Astrocyte (in vitro differentiated cells and primary cell): ENCODE results near the gene XRCC5. TPM values are rescaled to one million over a fixed set of nuclear protein-coding genes. Genes with fewer than 3 reads are reported as not detected.

Experiments
- DNase-seq: peaks from one replicate; pipeline ENCODE4 v3.0.0-alpha.2; 2010; ENCODE audit warnings: low read depth
- FAIRE-seq: peaks from 2 replicates; lab custom pipeline; 2011; peaks lifted over from hg19 to GRCh38; lab: Jason Lieb, UNC
- H2AFZ ChIP-seq: 2 replicates; pipeline ENCODE4 v1.6.0; 2012; ENCODE audit warnings: low read depth, low read length, inconsistent platforms
- H3K27ac ChIP-seq: 2 replicates; pipeline ENCODE4 v1.5.1; 2011; ENCODE audit warnings: low read depth, low read length, inconsistent platforms
- H3K27me3 ChIP-seq: 2 replicates; pipeline ENCODE4 v1.6.0; 2011; ENCODE audit warnings: low read length, inconsistent platforms; ENCODE audit not compliant: insufficient read depth
- H3K36me3 ChIP-seq: 2 replicates; pipeline ENCODE4 v1.5.1; 2011; ENCODE audit warnings: low read length, inconsistent platforms; ENCODE audit not compliant: insufficient read depth
- H3K4me1 ChIP-seq: 2 replicates; pipeline ENCODE4 v1.5.1; 2011; ENCODE audit warnings: low read length, inconsistent platforms; ENCODE audit not compliant: insufficient read depth
- H3K4me2 ChIP-seq: 2 replicates; pipeline ENCODE4 v1.6.0; 2012; ENCODE audit warnings: low read length, inconsistent platforms
- H3K4me3 ChIP-seq: 2 replicates; pipeline ENCODE4 v1.5.1; 2011; ENCODE audit warnings: low read depth, mild to moderate bottlenecking, low read length, inconsistent platforms; ENCODE audit not compliant: insufficient read depth
- H3K79me2 ChIP-seq: 2 replicates; pipeline ENCODE4 v1.6.0; 2012; ENCODE audit warnings: mild to moderate bottlenecking, low read length, inconsistent platforms; ENCODE audit not compliant: insufficient read depth
- H3K9ac ChIP-seq: 2 replicates; pipeline ENCODE4 v1.6.0; 2012; ENCODE audit warnings: mild to moderate bottlenecking, low read length, inconsistent platforms
- H3K9me3 ChIP-seq: 2 replicates; pipeline ENCODE4 v1.5.1; 2012; ENCODE audit warnings: low read depth, mild to moderate bottlenecking, low read length, inconsistent platforms; ENCODE audit not compliant: insufficient read depth
- H4K20me1 ChIP-seq: 2 replicates; pipeline ENCODE4 v1.6.0; 2012; ENCODE audit warnings: low read length, inconsistent platforms; ENCODE audit not compliant: insufficient read depth
- H3K27ac Mint-ChIP-seq: one replicate; pipeline ENCODE4 v1.8.0; 2021; ENCODE audit warnings: mild to moderate bottlenecking, mixed read lengths; ENCODE audit not compliant: unreplicated experiment
- H3K27me3 Mint-ChIP-seq: one replicate; pipeline ENCODE4 v1.8.0; 2021; ENCODE audit warnings: low read depth, mixed read lengths; ENCODE audit not compliant: unreplicated experiment
- H3K36me3 Mint-ChIP-seq: one replicate; pipeline ENCODE4 v1.8.0; 2021; ENCODE audit warnings: low read depth, mixed read lengths; ENCODE audit not compliant: unreplicated experiment
- H3K4me1 Mint-ChIP-seq: one replicate; pipeline ENCODE4 v1.8.0; 2021; ENCODE audit warnings: low read depth, mixed read lengths; ENCODE audit not compliant: unreplicated experiment
- H3K4me3 Mint-ChIP-seq: one replicate; pipeline ENCODE4 v1.8.0; 2021; ENCODE audit warnings: mild to moderate bottlenecking, moderate library complexity, mixed read lengths; ENCODE audit not compliant: unreplicated experiment
- H3K9me3 Mint-ChIP-seq: one replicate; pipeline ENCODE4 v1.8.0; 2021; ENCODE audit warnings: mild to moderate bottlenecking, mixed read lengths; ENCODE audit not compliant: unreplicated experiment
- CTCF ChIP-seq: IDR thresholded peaks from 2 replicates; pipeline ENCODE4 v1.5.1; 2011; ENCODE audit warnings: low read depth, mild to moderate bottlenecking, inconsistent platforms, low read length, moderate library complexity; ENCODE audit not compliant: insufficient read depth
- EZH2 ChIP-seq: IDR thresholded peaks from 2 replicates; pipeline ENCODE4 v1.6.1; 2012; ENCODE audit warnings: mild to moderate bottlenecking, low read length, inconsistent platforms; ENCODE audit not compliant: insufficient read depth
- total RNA-seq: library from RNA; stranded (reverse); gene quantifications from 2 replicates; pipeline ENCODE4 v1.2.1, GENCODE V29; 2021

XRCC5 gene
- total RNA-seq, 1 donor from 2014 or later: 249 TPM

- FAIRE-seq: no peak
- H3K27me3 Mint-ChIP-seq: no peaks in the 10 kb centered on the region
- Histone ChIP-seq H3K9ac (no peak overlapping the region), H3K79me2 (no peaks in the 10 kb centered on the region), H3K27ac (peak overlapping the region; percentile 13), H3K36me3 (peaks cover 33% of the 10 kb centered on the region), H2AFZ (no peak overlapping the region), H3K27me3 (no peaks in the 10 kb centered on the region), H3K4me3 (no peak overlapping the region), H4K20me1 (no peaks in the 10 kb centered on the region), H3K4me2 (peak overlapping the region; percentile 25), H3K9me3 (no peaks in the 10 kb centered on the region), H3K4me1 (peaks cover 13% of the 10 kb centered on the region)
- no peaks in the 10 kb centered on the region for H3K9me3 Mint-ChIP-seq
- H3K27ac Mint-ChIP-seq: peak overlapping the region; percentile 77
- no peak overlapping the region for H3K4me3 Mint-ChIP-seq
- TF ChIP-seq CTCF: no peak
- no peak for TF ChIP-seq EZH2
- H3K36me3 Mint-ChIP-seq: peaks cover 17% of the 10 kb centered on the region
- DNase-seq: no peak
- peaks cover 28% of the 10 kb centered on the region for H3K4me1 Mint-ChIP-seq
Observed at GRCh38 chr2:216210701-216211540, 101.8 kb downstream of the XRCC5 start.

- Histone ChIP-seq H3K9ac (no peak overlapping the region), H3K27ac (peak overlapping the region; percentile 8), H3K4me2 (no peak overlapping the region), H3K4me1 (peaks cover 17% of the 10 kb centered on the region), H2AFZ (no peak overlapping the region), H4K20me1 (no peaks in the 10 kb centered on the region), H3K9me3 (no peaks in the 10 kb centered on the region), H3K36me3 (peaks cover 25% of the 10 kb centered on the region), H3K4me3 (no peak overlapping the region), H3K27me3 (no peaks in the 10 kb centered on the region), H3K79me2 (no peaks in the 10 kb centered on the region)
- H3K4me1 Mint-ChIP-seq: peaks cover 31% of the 10 kb centered on the region
- no peak for TF ChIP-seq CTCF
- no peak for TF ChIP-seq EZH2
- FAIRE-seq: no peak
- H3K4me3 Mint-ChIP-seq: no peak overlapping the region
- H3K27ac Mint-ChIP-seq: peak overlapping the region; percentile 77
- H3K36me3 Mint-ChIP-seq: peaks cover 15% of the 10 kb centered on the region
- DNase-seq: no peak
- H3K9me3 Mint-ChIP-seq: no peaks in the 10 kb centered on the region
- no peaks in the 10 kb centered on the region for H3K27me3 Mint-ChIP-seq
Observed at GRCh38 chr2:216211614-216212145, 102.5 kb downstream of the XRCC5 start.

GRCh38 chr2:216214768-216215167 is 105.6 kb downstream of the XRCC5 start:
- H3K27me3 Mint-ChIP-seq: no peaks in the 10 kb centered on the region
- no peak overlapping the region for H3K9ac ChIP-seq
- peaks cover 8% of the 10 kb centered on the region for H3K36me3 Mint-ChIP-seq
- H3K36me3 ChIP-seq: peaks cover 7% of the 10 kb centered on the region
- H3K4me2 ChIP-seq: no peak overlapping the region
- H3K27ac ChIP-seq: no peak overlapping the region
- DNase-seq (no peak), FAIRE-seq (no peak)
- no peak overlapping the region for H3K4me3 Mint-ChIP-seq
- H3K27me3 ChIP-seq: no peaks in the 10 kb centered on the region
- no peaks in the 10 kb centered on the region for H4K20me1 ChIP-seq
- H3K9me3 Mint-ChIP-seq: no peaks in the 10 kb centered on the region
- peaks cover 53% of the 10 kb centered on the region for H3K4me1 Mint-ChIP-seq
- TF ChIP-seq CTCF (no peak), EZH2 (no peak)
- H3K9me3 ChIP-seq: no peaks in the 10 kb centered on the region
- H3K79me2 ChIP-seq: no peaks in the 10 kb centered on the region
- H3K27ac Mint-ChIP-seq: no peak overlapping the region
- no peak overlapping the region for H3K4me3 ChIP-seq
- H2AFZ ChIP-seq: no peak overlapping the region
- H3K4me1 ChIP-seq: peaks cover 32% of the 10 kb centered on the region
